ENCODE results near the gene PAWR. TPM values are rescaled to one million over a fixed set of nuclear protein-coding genes. Genes with fewer than 3 reads are reported as not detected.

The PAWR gene
- polyA plus RNA-seq, 4 donors = 14.2 to 47.6 (median 19.2) TPM

- Histone ChIP-seq H3K4me1 (ENCODE audit: control insufficient read depth in 3 of 3, insufficient read depth in 2 of 3, low read depth in 1 of 3, low read length in 2 of 3) (peaks cover 6 to 13% (median 9%) of the 10 kb centered on the region in 3 donors), H3K4me3 (ENCODE audit: low read depth in 1 of 3, low read length in 3 of 3) (no peak overlapping the region), H3K36me3 (ENCODE audit: control insufficient read depth in 3 of 3, insufficient read depth in 2 of 3, low read depth in 1 of 3, low read length in 3 of 3) (no peaks in the 10 kb centered on the region), H3K27me3 (ENCODE audit: control insufficient read depth in 3 of 3, insufficient read depth in 3 of 3, low read length in 3 of 3) (no peaks in the 10 kb centered on the region), H3K9me3 (ENCODE audit: control insufficient read depth in 2 of 2, insufficient read depth in 1 of 2, low read depth in 1 of 2, low read length in 1 of 2) (no peaks in the 10 kb centered on the region), H3K27ac (ENCODE audit: low read depth in 1 of 3, low read length in 2 of 3) (no peak overlapping the region)
- no peak for FAIRE-seq
- peak in 1 of 2 donors; percentile 43 for DNase-seq
- WGBS, 3 donors = 33 to 64% (median 34%) methylated on average over 1 to 2 of the region's 2 CpGs
Measured at GRCh38 chr12:79681008-79681590, 9.7 kb downstream of the PAWR start.

GRCh38 chr12:79680051-79680450, 10.7 kb downstream of the PAWR start:
- no peak for FAIRE-seq
- H3K27ac ChIP-seq (ENCODE audit: low read depth in 1 of 3, low read length in 2 of 3) = no peak overlapping the region
- 47 to 69% (median 66%) methylated on average over 4 of the region's 4 CpGs for WGBS, 3 donors

GRCh38 chr12:79678306-79678705, 12.5 kb downstream of the PAWR start:
- no peak overlapping the region for H3K4me3 ChIP-seq (ENCODE audit: low read depth in 1 of 3, low read length in 3 of 3)
- peaks cover 0 to 2% of the 10 kb centered on the region in 2 donors for H3K9me3 ChIP-seq (ENCODE audit: control insufficient read depth in 2 of 2, insufficient read depth in 1 of 2, low read depth in 1 of 2, low read length in 1 of 2)
- peaks cover 0 to 3% (median 0%) of the 10 kb centered on the region in 3 donors for H3K36me3 ChIP-seq (ENCODE audit: control insufficient read depth in 3 of 3, insufficient read depth in 2 of 3, low read depth in 1 of 3, low read length in 3 of 3)
- H3K27ac ChIP-seq (ENCODE audit: low read depth in 1 of 3, low read length in 2 of 3) = no peak overlapping the region
- DNase-seq (no peak), FAIRE-seq (no peak)
- H3K27me3 ChIP-seq (ENCODE audit: control insufficient read depth in 3 of 3, insufficient read depth in 3 of 3, low read length in 3 of 3) = no peaks in the 10 kb centered on the region
- H3K4me1 ChIP-seq (ENCODE audit: control insufficient read depth in 3 of 3, insufficient read depth in 2 of 3, low read depth in 1 of 3, low read length in 2 of 3) = peaks cover 6 to 11% (median 7%) of the 10 kb centered on the region in 3 donors

More at GRCh38 chr12:79680051-79680450, 10.7 kb downstream of the PAWR start:
- Histone ChIP-seq H3K4me3 (ENCODE audit: low read depth in 1 of 3, low read length in 3 of 3) (no peak overlapping the region), H3K27me3 (ENCODE audit: control insufficient read depth in 3 of 3, insufficient read depth in 3 of 3, low read length in 3 of 3) (no peaks in the 10 kb centered on the region), H3K9me3 (ENCODE audit: control insufficient read depth in 2 of 2, insufficient read depth in 1 of 2, low read depth in 1 of 2, low read length in 1 of 2) (no peaks in the 10 kb centered on the region), H3K36me3 (ENCODE audit: control insufficient read depth in 3 of 3, insufficient read depth in 2 of 3, low read depth in 1 of 3, low read length in 3 of 3) (peaks cover 0 to 1% (median 0%) of the 10 kb centered on the region in 3 donors), H3K4me1 (ENCODE audit: control insufficient read depth in 3 of 3, insufficient read depth in 2 of 3, low read depth in 1 of 3, low read length in 2 of 3) (peaks cover 6 to 11% (median 7%) of the 10 kb centered on the region in 3 donors)
- DNase-seq = no peak

GRCh38 chr12:79677672-79678071, 13.1 kb downstream of the PAWR start:
- peaks cover 6 to 11% (median 7%) of the 10 kb centered on the region in 3 donors for H3K4me1 ChIP-seq (ENCODE audit: control insufficient read depth in 3 of 3, insufficient read depth in 2 of 3, low read depth in 1 of 3, low read length in 2 of 3)
- WGBS, 3 donors = 17 to 60% (median 17%) methylated on average over 2 of the region's 2 CpGs
- no peaks in the 10 kb centered on the region for H3K27me3 ChIP-seq (ENCODE audit: control insufficient read depth in 3 of 3, insufficient read depth in 3 of 3, low read length in 3 of 3)
- H3K9me3 ChIP-seq (ENCODE audit: control insufficient read depth in 2 of 2, insufficient read depth in 1 of 2, low read depth in 1 of 2, low read length in 1 of 2) = peaks cover 0 to 3% of the 10 kb centered on the region in 2 donors
- no peak overlapping the region for H3K4me3 ChIP-seq (ENCODE audit: low read depth in 1 of 3, low read length in 3 of 3)
- DNase-seq = peak; percentile 56 to 82
- H3K27ac ChIP-seq (ENCODE audit: low read depth in 1 of 3, low read length in 2 of 3) = no peak overlapping the region
- peaks cover 0 to 3% (median 0%) of the 10 kb centered on the region in 3 donors for H3K36me3 ChIP-seq (ENCODE audit: control insufficient read depth in 3 of 3, insufficient read depth in 2 of 3, low read depth in 1 of 3, low read length in 3 of 3)
- no peak for FAIRE-seq

GRCh38 chr12:79676579-79676978, 14.2 kb downstream of the PAWR start:
- Histone ChIP-seq H3K4me1 (ENCODE audit: control insufficient read depth in 3 of 3, insufficient read depth in 2 of 3, low read depth in 1 of 3, low read length in 2 of 3) (peaks cover 4 to 11% (median 7%) of the 10 kb centered on the region in 3 donors), H3K36me3 (ENCODE audit: control insufficient read depth in 3 of 3, insufficient read depth in 2 of 3, low read depth in 1 of 3, low read length in 3 of 3) (peaks cover 0 to 3% (median 0%) of the 10 kb centered on the region in 3 donors), H3K27me3 (ENCODE audit: control insufficient read depth in 3 of 3, insufficient read depth in 3 of 3, low read length in 3 of 3) (no peaks in the 10 kb centered on the region), H3K9me3 (ENCODE audit: control insufficient read depth in 2 of 2, insufficient read depth in 1 of 2, low read depth in 1 of 2, low read length in 1 of 2) (peaks cover 0 to 3% of the 10 kb centered on the region in 2 donors), H3K27ac (ENCODE audit: low read depth in 1 of 3, low read length in 2 of 3) (no peak overlapping the region), H3K4me3 (ENCODE audit: low read depth in 1 of 3, low read length in 3 of 3) (no peak overlapping the region)
- 22 to 66% (median 48%) methylated on average over 2 of the region's 2 CpGs for WGBS, 3 donors
- FAIRE-seq (no peak), DNase-seq (no peak)

- WGBS, 3 donors = 83 to 92% (median 85%) methylated on average over 3 of the region's 3 CpGs
- DNase-seq (no peak), FAIRE-seq (no peak)
- Histone ChIP-seq H3K9me3 (ENCODE audit: control insufficient read depth in 2 of 2, insufficient read depth in 1 of 2, low read depth in 1 of 2, low read length in 1 of 2) (peaks cover 0 to 3% of the 10 kb centered on the region in 2 donors), H3K27me3 (ENCODE audit: control insufficient read depth in 3 of 3, insufficient read depth in 3 of 3, low read length in 3 of 3) (no peaks in the 10 kb centered on the region), H3K36me3 (ENCODE audit: control insufficient read depth in 3 of 3, insufficient read depth in 2 of 3, low read depth in 1 of 3, low read length in 3 of 3) (peaks cover 0 to 3% (median 0%) of the 10 kb centered on the region in 3 donors), H3K4me3 (ENCODE audit: low read depth in 1 of 3, low read length in 3 of 3) (no peak overlapping the region), H3K4me1 (ENCODE audit: control insufficient read depth in 3 of 3, insufficient read depth in 2 of 3, low read depth in 1 of 3, low read length in 2 of 3) (peaks cover 4 to 8% (median 7%) of the 10 kb centered on the region in 3 donors), H3K27ac (ENCODE audit: low read depth in 1 of 3, low read length in 2 of 3) (no peak overlapping the region)
Measured at GRCh38 chr12:79674629-79675028, 16.1 kb downstream of the PAWR start.

GRCh38 chr12:79673354-79673753, 17.4 kb downstream of the PAWR start:
- H3K4me1 ChIP-seq (ENCODE audit: control insufficient read depth in 3 of 3, insufficient read depth in 2 of 3, low read depth in 1 of 3, low read length in 2 of 3) = peaks cover 0 to 4% (median 3%) of the 10 kb centered on the region in 3 donors
- no peaks in the 10 kb centered on the region for H3K27me3 ChIP-seq (ENCODE audit: control insufficient read depth in 3 of 3, insufficient read depth in 3 of 3, low read length in 3 of 3)
- no peak for FAIRE-seq
- no peak overlapping the region for H3K4me3 ChIP-seq (ENCODE audit: low read depth in 1 of 3, low read length in 3 of 3)
- H3K9me3 ChIP-seq (ENCODE audit: control insufficient read depth in 2 of 2, insufficient read depth in 1 of 2, low read depth in 1 of 2, low read length in 1 of 2) = peaks cover 0 to 3% of the 10 kb centered on the region in 2 donors
- H3K27ac ChIP-seq (ENCODE audit: low read depth in 1 of 3, low read length in 2 of 3) = no peak overlapping the region
- peaks cover 0 to 5% (median 0%) of the 10 kb centered on the region in 3 donors for H3K36me3 ChIP-seq (ENCODE audit: control insufficient read depth in 3 of 3, insufficient read depth in 2 of 3, low read depth in 1 of 3, low read length in 3 of 3)
- WGBS, 3 donors = 85 to 100% (median 91%) methylated on average over 4 of the region's 4 CpGs
- DNase-seq = no peak

- Histone ChIP-seq H3K4me1 (ENCODE audit: control insufficient read depth in 3 of 3, insufficient read depth in 2 of 3, low read depth in 1 of 3, low read length in 2 of 3) (no peaks in the 10 kb centered on the region), H3K4me3 (ENCODE audit: low read depth in 1 of 3, low read length in 3 of 3) (no peak overlapping the region), H3K36me3 (ENCODE audit: control insufficient read depth in 3 of 3, insufficient read depth in 2 of 3, low read depth in 1 of 3, low read length in 3 of 3) (peaks cover 0 to 12% (median 0%) of the 10 kb centered on the region in 3 donors), H3K9me3 (ENCODE audit: control insufficient read depth in 2 of 2, insufficient read depth in 1 of 2, low read depth in 1 of 2, low read length in 1 of 2) (no peaks in the 10 kb centered on the region), H3K27ac (ENCODE audit: low read depth in 1 of 3, low read length in 2 of 3) (no peak overlapping the region), H3K27me3 (ENCODE audit: control insufficient read depth in 3 of 3, insufficient read depth in 3 of 3, low read length in 3 of 3) (no peaks in the 10 kb centered on the region)
- DNase-seq (no peak), FAIRE-seq (no peak)
- WGBS, 3 donors = 91 to 98% (median 94%) methylated on average over 4 of the region's 4 CpGs
Measured at GRCh38 chr12:79668113-79668512, 22.7 kb downstream of the PAWR start.

Data from small intestine (tissue), 7 donors.